Esophagus mucosa (tissue), 1 donor: ENCODE measurements around the gene ATAT1. TPM values are rescaled to one million over a fixed set of nuclear protein-coding genes. Genes with fewer than 3 reads are reported as not detected.

Experiments
- ATAC-seq: fragments of 200-7000 bp; cut with Tn5 transposase; one replicate; pipeline ENCODE4 v1.9.1; 2020
- total RNA-seq: library from RNA; stranded (reverse); gene quantifications from one replicate; pipeline ENCODE4 v1.2.4, GENCODE V29; 2023
- donor health status: DM: yes; HTN: yes; CAD: no.

ATAT1 gene
- total RNA-seq: 4.6 TPM

- peak; percentile 96 for ATAC-seq
Measured at GRCh38 chr6:30626484-30627366, at the start of gene ATAT1. ATAT1 (plus strand) TSS chr6:30626874.

- ATAC-seq: no peak
Measured at GRCh38 chr6:30578051-30578450, 48.6 kb upstream of the ATAT1 start.

GRCh38 chr6:30583921-30584320 lies 42.8 kb upstream of the ATAT1 start:
- ATAC-seq: no peak

- ATAC-seq: no peak
Measured at GRCh38 chr6:30589754-30590358, 36.8 kb upstream of the ATAT1 start.

GRCh38 chr6:30590509-30590908 lies 36.2 kb upstream of the ATAT1 start:
- peak; percentile 21 for ATAC-seq

- peak; percentile 95 for ATAC-seq
Measured at GRCh38 chr6:30591008-30591407, 35.7 kb upstream of the ATAT1 start.

- ATAC-seq: no peak
Measured at GRCh38 chr6:30592287-30592686, 34.4 kb upstream of the ATAT1 start.

- ATAC-seq: peak; percentile 82
Measured at GRCh38 chr6:30597315-30598144, 29.1 kb upstream of the ATAT1 start.

- ATAC-seq: peak; percentile 3
Measured at GRCh38 chr6:30598912-30599624, 27.6 kb upstream of the ATAT1 start.

- no peak for ATAC-seq
Measured at GRCh38 chr6:30599625-30600324, 26.9 kb upstream of the ATAT1 start.

GRCh38 chr6:30600451-30600961 lies 26.2 kb upstream of the ATAT1 start:
- ATAC-seq: no peak

GRCh38 chr6:30601436-30601814 lies 25.2 kb upstream of the ATAT1 start:
- ATAC-seq: no peak

GRCh38 chr6:30601815-30602641 lies 24.6 kb upstream of the ATAT1 start:
- peak; percentile 11 for ATAC-seq

- no peak for ATAC-seq
Measured at GRCh38 chr6:30603961-30604360, 22.7 kb upstream of the ATAT1 start.

GRCh38 chr6:30610065-30610464 lies 16.6 kb upstream of the ATAT1 start:
- ATAC-seq: no peak

- ATAC-seq: no peak
Measured at GRCh38 chr6:30611150-30611855, 15.4 kb upstream of the ATAT1 start.

- no peak for ATAC-seq
Measured at GRCh38 chr6:30611856-30612194, 14.8 kb upstream of the ATAT1 start.

GRCh38 chr6:30612213-30612612 lies 14.5 kb upstream of the ATAT1 start:
- no peak for ATAC-seq

GRCh38 chr6:30612687-30613248 lies 13.9 kb upstream of the ATAT1 start:
- no peak for ATAC-seq
